T1000 (cell line): ENCODE data around the gene NEDD8.
"Not testable (repeated sequence)": the region's sequence is repeated elsewhere in the genome, so short reads cannot be mapped to it uniquely, and the experiment has no call there.

Source experiments
- DNase-seq: peaks from one replicate; lab custom pipeline; 2025; ENCODE audit warnings: mixed read lengths; lab: John Stamatoyannopoulos, UW

Gene NEDD8

GRCh38 chr14:24222987-24223386 is 9.2 kb downstream of the NEDD8 start:
- DNase-seq = not testable (repeated sequence)

GRCh38 chr14:24219521-24219920 is 12.6 kb downstream of the NEDD8 start:
- no peak for DNase-seq

DNA sequence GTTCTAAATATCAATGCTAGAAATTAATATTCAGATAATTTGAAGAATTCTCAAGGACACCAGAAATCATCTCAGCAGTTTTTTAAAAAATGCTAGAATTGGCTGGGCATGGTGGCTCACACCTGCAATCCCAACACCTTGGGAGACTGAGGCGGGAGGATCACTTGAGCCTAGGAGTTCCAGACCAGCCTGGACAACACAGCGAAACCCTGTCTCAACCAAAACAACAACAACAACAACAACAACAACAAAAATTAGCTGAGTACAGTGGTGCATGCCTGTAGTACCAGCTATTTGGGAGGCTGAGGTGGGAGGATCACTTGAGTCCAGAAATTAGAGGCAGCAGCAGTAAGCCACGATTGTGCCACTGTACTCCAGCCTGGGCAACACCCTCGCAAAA is 13.1 kb downstream of the NEDD8 start:
- DNase-seq = no peak

- not testable (repeated sequence) for DNase-seq
These were observed 15.3 kb downstream of the NEDD8 start for GRCh38 chr14:24216876-24217275.

DNA sequence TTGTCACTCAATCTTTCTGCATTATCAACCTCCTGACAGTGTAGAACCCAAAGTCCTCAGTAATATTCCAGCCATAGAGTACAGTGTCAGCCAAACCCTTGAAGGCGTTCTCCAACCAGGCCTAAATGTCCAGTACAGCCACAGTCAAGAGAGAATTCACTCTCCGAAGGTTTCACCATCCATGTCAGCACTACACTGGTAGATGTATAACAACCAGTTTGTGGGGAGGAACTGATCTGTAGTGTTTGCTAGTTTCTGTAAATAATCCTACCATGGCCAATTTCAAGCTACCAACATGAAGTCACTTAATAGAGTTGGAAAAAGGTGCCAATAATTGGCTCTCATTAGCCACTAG is 15.8 kb downstream of the NEDD8 start:
- no peak for DNase-seq

DNA sequence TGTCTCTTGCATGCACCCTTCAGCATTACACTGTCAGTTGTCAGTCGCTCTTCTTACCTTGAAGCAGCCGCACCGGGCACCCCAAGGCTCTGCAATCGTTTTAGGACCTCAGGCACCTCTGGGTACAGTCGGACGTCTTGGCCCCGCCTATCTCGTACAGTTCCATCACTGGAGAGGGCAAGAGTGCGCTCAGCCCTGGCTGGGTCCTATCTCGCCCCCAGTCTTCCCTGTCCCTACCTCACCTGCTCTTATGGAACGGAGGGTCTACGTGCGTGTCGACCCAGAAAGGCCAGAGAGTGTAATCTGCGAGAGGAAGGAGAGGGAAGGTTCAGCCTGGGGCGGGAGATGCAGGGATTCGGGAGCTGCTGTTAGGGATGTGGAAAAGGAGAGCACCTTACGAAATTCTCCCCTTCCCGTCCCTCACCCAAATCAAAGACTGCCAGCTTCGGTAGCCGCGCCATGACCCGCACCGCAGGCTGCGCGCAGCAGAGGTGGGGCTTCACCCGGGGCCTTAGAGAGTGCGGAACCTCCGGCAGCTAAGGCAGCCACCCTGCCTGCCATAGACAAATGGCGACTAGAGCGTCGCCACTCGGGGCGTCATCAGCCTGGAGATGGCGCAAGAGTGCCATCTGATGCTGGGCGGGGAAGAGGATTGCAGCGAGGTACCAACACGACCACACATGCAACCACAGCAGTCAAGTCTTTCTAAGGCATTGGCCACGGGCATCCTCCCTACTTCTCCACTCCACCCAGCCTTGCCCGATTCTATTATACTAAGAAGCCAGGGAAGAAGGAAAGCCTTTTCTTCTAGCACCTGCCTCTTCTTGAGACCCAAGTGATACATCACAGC is 16.4 kb downstream of the NEDD8 start, which contains the start of gene MDP1:
TSS of gene MDP1 (minus strand) at position 572 of the 850 bp plus-strand sequence. CDS start at position 461, 111 bp downstream.
- DNase-seq = peak; percentile 30

GRCh38 chr14:24213866-24214662 is 18.1 kb downstream of the NEDD8 start:
- DNase-seq = no peak

DNA sequence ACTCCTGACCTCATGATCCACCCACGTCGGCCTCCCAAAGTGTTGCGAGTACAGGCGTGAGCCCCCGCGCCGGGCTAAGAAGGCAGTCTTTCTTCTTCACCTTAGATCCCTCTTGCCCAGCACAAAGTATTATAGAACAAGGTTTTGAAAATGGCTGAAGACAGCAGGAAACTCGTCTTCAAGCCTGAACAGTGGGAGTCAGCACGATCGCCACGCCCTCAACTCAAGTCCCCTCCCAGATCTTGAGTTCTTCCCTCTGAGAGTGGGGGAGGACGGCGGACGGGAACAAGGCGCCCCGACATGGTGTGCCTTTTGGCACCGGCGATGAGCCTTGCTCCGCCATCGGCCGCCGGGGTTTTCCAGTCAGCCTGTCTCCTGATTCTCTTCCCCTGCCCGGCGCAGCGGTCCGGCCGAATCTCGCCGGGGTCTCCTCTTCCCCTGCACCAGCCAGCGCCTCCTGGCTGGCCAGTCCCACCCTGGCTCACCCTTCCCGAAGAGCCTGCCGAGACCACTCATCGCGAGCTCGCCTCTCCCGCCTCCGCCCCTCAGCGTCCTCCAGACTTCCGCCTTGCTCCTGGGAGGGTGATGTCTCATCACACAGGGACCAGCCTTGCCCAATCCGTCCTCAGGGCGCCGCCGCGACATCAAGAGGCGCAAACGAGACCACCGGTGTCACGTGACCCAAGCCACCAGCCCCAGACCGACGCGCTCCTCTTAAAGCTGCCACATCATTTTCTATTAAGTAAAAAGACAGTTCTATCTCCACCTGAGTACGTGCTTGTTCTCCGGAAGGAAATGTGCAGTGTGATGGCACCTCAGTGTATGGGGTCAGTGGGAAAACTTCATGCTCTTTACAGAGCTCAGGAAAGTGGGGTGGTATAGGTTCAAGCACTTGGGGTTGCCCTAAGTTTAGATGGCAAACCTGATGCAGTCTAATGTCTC is 19.0 kb downstream of the NEDD8 start, which contains the start of gene CHMP4A:
TSS of gene CHMP4A (minus strand) at position 565 of the 942 bp plus-strand sequence. CDS start at position 516, 49 bp downstream.
- peak; percentile 91 for DNase-seq

DNA sequence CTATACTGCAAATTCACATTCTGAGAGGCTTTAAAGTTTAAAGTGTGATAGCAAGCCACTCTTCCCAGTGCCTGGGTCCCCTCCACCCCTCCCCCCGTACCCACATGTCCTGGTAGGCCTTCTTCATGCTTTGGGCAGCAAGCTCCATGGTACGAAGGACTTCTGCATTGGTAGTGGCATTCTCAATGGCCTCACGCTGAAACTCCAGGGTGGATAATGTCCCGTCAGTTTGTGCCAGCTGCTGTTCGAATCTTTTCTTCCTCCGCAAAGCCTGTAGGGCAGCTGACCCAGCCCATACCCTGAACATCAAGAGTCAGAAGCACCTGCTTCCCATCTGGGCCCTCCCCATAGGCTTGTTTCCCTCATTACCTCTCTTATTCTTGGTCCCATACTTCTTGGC is 20.9 kb downstream of the NEDD8 start:
- DNase-seq = no peak

- DNase-seq = no peak
These were observed 24.5 kb downstream of the NEDD8 start for GRCh38 chr14:24207625-24208024.

- no peak for DNase-seq
These were observed 25.0 kb downstream of the NEDD8 start for GRCh38 chr14:24207104-24207551.

DNA sequence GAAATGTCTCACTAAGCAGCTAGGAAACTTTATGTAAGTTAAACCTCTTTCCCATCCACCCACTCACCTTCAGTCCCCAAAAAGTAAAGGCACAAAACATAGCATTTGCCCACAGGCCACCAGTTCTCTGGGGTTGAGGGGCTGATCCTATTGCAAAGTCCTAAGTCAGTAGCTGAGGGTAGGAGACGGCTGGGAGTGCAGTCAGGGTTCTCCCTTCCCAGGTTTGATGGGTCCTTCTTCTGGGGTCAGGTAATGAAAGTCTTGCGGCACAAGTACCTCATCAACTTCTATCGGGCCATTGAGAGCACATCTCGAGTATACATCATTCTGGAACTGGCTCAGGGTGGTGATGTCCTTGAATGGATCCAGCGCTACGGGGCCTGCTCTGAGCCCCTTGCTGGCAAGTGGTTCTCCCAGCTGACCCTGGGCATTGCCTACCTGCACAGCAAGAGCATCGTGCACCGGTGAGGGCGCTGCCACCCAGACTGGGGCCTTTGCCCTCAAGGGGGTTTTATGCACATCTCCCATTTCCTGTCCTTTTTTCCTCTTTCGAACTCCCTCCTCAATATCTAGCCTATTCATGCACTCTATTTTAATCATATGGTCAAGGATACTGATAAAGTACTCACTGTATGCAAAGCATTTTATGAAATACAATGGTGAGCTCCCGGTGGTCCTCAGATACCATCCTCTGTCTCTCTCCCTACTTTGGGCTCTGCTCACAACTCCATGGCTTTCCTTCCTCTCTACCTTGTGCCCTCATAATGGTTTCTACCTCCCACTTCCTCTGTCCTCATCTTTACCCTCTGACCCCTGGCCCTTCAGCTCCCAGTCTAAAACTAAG is 25.7 kb downstream of the NEDD8 start:
- no peak for DNase-seq

GRCh38 chr14:24204163-24205146 is 27.7 kb downstream of the NEDD8 start:
- DNase-seq = no peak

GRCh38 chr14:24203249-24203886 is 28.8 kb downstream of the NEDD8 start:
- not testable (repeated sequence) for DNase-seq

DNA sequence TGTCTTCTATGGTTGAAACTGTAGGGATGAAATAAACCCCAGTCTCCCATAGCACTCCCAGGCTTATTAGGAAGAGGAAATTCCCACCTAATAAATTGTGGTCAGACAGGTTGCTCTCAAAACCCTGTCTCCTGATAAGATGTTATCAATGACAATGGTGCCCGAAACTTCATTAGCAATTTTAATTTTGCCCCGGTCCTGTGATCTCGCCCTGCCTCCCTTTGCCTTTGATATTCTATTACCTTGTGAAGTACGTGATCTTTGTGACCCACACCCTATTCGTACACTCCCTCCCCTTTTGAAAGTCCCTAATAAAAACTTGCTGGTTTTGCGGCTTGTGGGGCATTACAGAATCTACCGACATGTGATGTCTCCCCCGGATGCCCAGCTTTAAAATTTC is 29.6 kb downstream of the NEDD8 start:
- DNase-seq = not testable (repeated sequence)

DNA sequence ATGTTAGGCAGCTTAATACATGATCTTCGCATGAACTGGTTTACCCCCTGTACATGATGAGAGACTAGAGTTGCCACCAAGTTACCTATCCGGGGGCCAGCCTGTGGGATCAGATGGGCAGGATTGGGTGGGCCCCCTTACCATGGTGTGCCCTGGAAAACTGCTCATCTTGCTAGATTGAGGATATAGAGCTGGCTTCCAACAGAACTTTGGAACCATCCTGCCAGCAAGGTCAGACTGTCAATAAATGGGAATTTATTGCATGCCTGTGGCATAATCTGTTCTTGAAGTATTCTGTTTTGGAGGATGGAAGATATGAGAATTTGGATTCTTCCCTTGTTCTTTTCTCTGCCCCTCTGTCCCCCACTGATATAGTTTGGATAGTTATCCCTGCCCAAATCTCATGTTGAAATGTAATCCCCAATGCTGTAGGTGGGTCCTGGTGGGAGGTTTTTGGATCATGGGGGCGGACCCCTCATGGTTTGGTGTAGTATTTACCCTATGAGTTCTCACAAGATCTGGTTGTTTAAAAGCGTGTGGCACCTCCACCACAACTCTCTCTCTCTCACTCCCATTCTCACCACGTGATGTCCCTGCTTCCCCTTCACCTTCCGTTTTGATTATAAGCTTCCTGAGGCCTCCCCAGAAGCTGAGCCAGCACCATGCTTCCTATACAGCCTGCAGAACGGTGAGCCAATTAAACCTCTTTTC is 33.2 kb downstream of the NEDD8 start:
- no peak for DNase-seq

- DNase-seq = no peak
These were observed 35.1 kb downstream of the NEDD8 start for GRCh38 chr14:24197056-24197450.
